ENCODE data around the gene MYO9A.
A peak's percentile ranks its signal among the peaks of the same experiment; 100 is the strongest.

MYO9A gene

GRCh38 chr15:71920573-71920972 lies 197.4 kb downstream of the MYO9A start:
- Histone ChIP-seq H3K36me3 (no peaks in the 10 kb centered on the region), H3K4me3 (ENCODE audit: low read depth, low read length) (no peak overlapping the region), H3K4me1 (peaks cover 8% of the 10 kb centered on the region), H3K9me3 (no peaks in the 10 kb centered on the region), H3K27me3 (no peaks in the 10 kb centered on the region)
- DNase-seq: no peak
- no peak for TF ChIP-seq CTCF (IDR thresholded peaks at IDR 0.05; ENCODE audit: low read depth, low read length)

GRCh38 chr15:71916834-71917233 lies 201.1 kb downstream of the MYO9A start:
- TF ChIP-seq CTCF (IDR thresholded peaks at IDR 0.05; ENCODE audit: low read depth, low read length): no peak
- no peaks in the 10 kb centered on the region; the same call in 1 of the 2 replicates for H3K36me3 ChIP-seq
- H3K27me3 ChIP-seq: no peaks in the 10 kb centered on the region
- DNase-seq: peak; percentile 48
- no peaks in the 10 kb centered on the region for H3K9me3 ChIP-seq
- H3K4me3 ChIP-seq (ENCODE audit: low read depth, low read length): peak overlapping the region; percentile 3; the same call in 1 of the 2 replicates
- peaks cover 13% of the 10 kb centered on the region for H3K4me1 ChIP-seq

- H3K4me1 ChIP-seq: peaks cover 13% of the 10 kb centered on the region
- no peak for DNase-seq
- H3K4me3 ChIP-seq (ENCODE audit: low read depth, low read length): no peak overlapping the region
- no peaks in the 10 kb centered on the region for H3K27me3 ChIP-seq
- no peaks in the 10 kb centered on the region for H3K9me3 ChIP-seq
- H3K36me3 ChIP-seq: no peaks in the 10 kb centered on the region; the same call in 1 of the 2 replicates
- no peak for TF ChIP-seq CTCF (IDR thresholded peaks at IDR 0.05; ENCODE audit: low read depth, low read length)
These were observed 203.9 kb downstream of the MYO9A start for GRCh38 chr15:71914092-71914491.

GRCh38 chr15:71899674-71900073 lies 218.3 kb downstream of the MYO9A start:
- H3K4me1 ChIP-seq: peaks cover 15% of the 10 kb centered on the region
- H3K9me3 ChIP-seq: no peaks in the 10 kb centered on the region
- peak; percentile 8 for DNase-seq
- no peak for TF ChIP-seq CTCF (IDR thresholded peaks at IDR 0.05; ENCODE audit: low read depth, low read length)
- H3K27me3 ChIP-seq: no peaks in the 10 kb centered on the region
- H3K36me3 ChIP-seq: peaks cover 15% of the 10 kb centered on the region
- no peak overlapping the region for H3K4me3 ChIP-seq (ENCODE audit: low read depth, low read length)

GRCh38 chr15:71893691-71894090 lies 224.3 kb downstream of the MYO9A start:
- Histone ChIP-seq H3K27me3 (no peaks in the 10 kb centered on the region), H3K36me3 (peaks cover 14% of the 10 kb centered on the region), H3K4me1 (peaks cover 14% of the 10 kb centered on the region), H3K4me3 (ENCODE audit: low read depth, low read length) (no peak overlapping the region), H3K9me3 (no peaks in the 10 kb centered on the region)
- no peak for TF ChIP-seq CTCF (IDR thresholded peaks at IDR 0.05; ENCODE audit: low read depth, low read length)
- no peak for DNase-seq

- Histone ChIP-seq H3K4me3 (ENCODE audit: low read depth, low read length) (no peak overlapping the region), H3K36me3 (peaks cover 11% of the 10 kb centered on the region), H3K4me1 (peaks cover 14% of the 10 kb centered on the region), H3K9me3 (no peaks in the 10 kb centered on the region), H3K27me3 (no peaks in the 10 kb centered on the region)
- TF ChIP-seq CTCF (IDR thresholded peaks at IDR 0.05; ENCODE audit: low read depth, low read length): no peak
- no peak for DNase-seq
These were observed 225.6 kb downstream of the MYO9A start for GRCh38 chr15:71892335-71892734.
